H9 (cell line): ENCODE results near the gene ARFIP1. TPM values are rescaled to one million over a fixed set of nuclear protein-coding genes. Genes with fewer than 3 reads are reported as not detected.

Source experiments
- DNase-seq: peaks from one replicate; pipeline ENCODE4 v3.0.0-alpha.2; 2017
- H2AFZ ChIP-seq: one replicate; pipeline ENCODE4 v1.6.1; 2013; ENCODE audit warnings: mild to moderate bottlenecking, low read length, control low read depth, moderate library complexity
- H2AK5ac ChIP-seq: 2 replicates; pipeline ENCODE4 v1.6.1; 2013; ENCODE audit warnings: low read length, control low read depth, mixed read lengths; ENCODE audit not compliant: insufficient read length
- H2BK120ac ChIP-seq: one replicate; pipeline ENCODE4 v1.6.1; 2013; ENCODE audit warnings: low read depth, mild to moderate bottlenecking, low read length, control low read depth, inconsistent platforms; ENCODE audit not compliant: poor library complexity, severe bottlenecking
- H2BK12ac ChIP-seq: 2 replicates; pipeline ENCODE4 v1.6.1; 2013; ENCODE audit warnings: low read length, control low read depth, mixed read lengths, low read depth; ENCODE audit not compliant: insufficient read length
- H2BK15ac ChIP-seq: 2 replicates; pipeline ENCODE4 v1.6.1; 2013; ENCODE audit warnings: low read depth, low read length, control low read depth
- H2BK20ac ChIP-seq: one replicate; pipeline ENCODE4 v1.6.1; 2013; ENCODE audit warnings: low read depth, mild to moderate bottlenecking, low read length, control low read depth, inconsistent platforms; ENCODE audit not compliant: poor library complexity, severe bottlenecking
- H2BK5ac ChIP-seq: 2 replicates; pipeline ENCODE4 v1.6.1; 2013; ENCODE audit warnings: low read length, control low read depth, mixed read lengths; ENCODE audit not compliant: insufficient read length
- H3K14ac ChIP-seq: 2 replicates; pipeline ENCODE4 v1.6.1; 2013; ENCODE audit warnings: low read length, control low read depth; ENCODE audit not compliant: insufficient read depth
- H3K18ac ChIP-seq: 2 replicates; pipeline ENCODE4 v1.6.1; 2013; ENCODE audit warnings: low read depth, mild to moderate bottlenecking, mixed read lengths, low read length, control low read depth; ENCODE audit not compliant: insufficient read length
- H3K23ac ChIP-seq: 2 replicates; pipeline ENCODE4 v1.6.1; 2013; ENCODE audit warnings: low read length, control low read depth, mixed read lengths, low read depth; ENCODE audit not compliant: insufficient read length
- H3K23me2 ChIP-seq: 2 replicates; pipeline ENCODE4 v1.6.1; 2013; ENCODE audit warnings: low read depth, mild to moderate bottlenecking, mixed read lengths, low read length, control low read depth; ENCODE audit not compliant: insufficient read length, poor library complexity, severe bottlenecking
- H3K27ac ChIP-seq: 2 replicates; pipeline ENCODE4 v1.5.1; 2013; ENCODE audit warnings: low read length, control low read depth, mixed read lengths, low read depth; ENCODE audit not compliant: insufficient read length
- H3K27me3 ChIP-seq: 2 replicates; pipeline ENCODE4 v1.6.1; 2013; ENCODE audit warnings: low read length, control low read depth, inconsistent platforms; ENCODE audit not compliant: insufficient read depth
- H3K4ac ChIP-seq: 2 replicates; pipeline ENCODE4 v1.6.1; 2013; ENCODE audit warnings: low read depth, mild to moderate bottlenecking, control low read depth, inconsistent platforms, low read length, moderate library complexity
- H3K4me1 ChIP-seq: 2 replicates; pipeline ENCODE4 v1.6.1; 2013; ENCODE audit warnings: low read length, control low read depth, inconsistent platforms; ENCODE audit not compliant: insufficient read depth
- H3K4me2 ChIP-seq: 2 replicates; pipeline ENCODE4 v1.6.1; 2013; ENCODE audit warnings: low read length, control low read depth, mixed read lengths; ENCODE audit not compliant: insufficient read length, insufficient read depth
- H3K56ac ChIP-seq: 2 replicates; pipeline ENCODE4 v1.6.1; 2013; ENCODE audit warnings: low read depth, mild to moderate bottlenecking, mixed read lengths, low read length, control low read depth; ENCODE audit not compliant: insufficient read length
- H3K79me1 ChIP-seq: 2 replicates; pipeline ENCODE4 v1.6.1; 2013; ENCODE audit warnings: low read depth, mild to moderate bottlenecking, moderate library complexity, low read length, control low read depth, inconsistent platforms; ENCODE audit not compliant: insufficient read depth, poor library complexity, severe bottlenecking
- H3K79me2 ChIP-seq: 2 replicates; pipeline ENCODE4 v1.6.1; 2013; ENCODE audit warnings: low read length, control low read depth, inconsistent platforms; ENCODE audit not compliant: insufficient read depth
- H3K9ac ChIP-seq: 2 replicates; pipeline ENCODE4 v1.6.1; 2013; ENCODE audit warnings: low read length, control low read depth, mixed read lengths; ENCODE audit not compliant: insufficient read length; ENCODE audit errors: extremely low read depth
- H3K9me3 ChIP-seq: one replicate; pipeline ENCODE4 v1.6.1; 2013; ENCODE audit warnings: low read depth, low read length, inconsistent platforms; ENCODE audit not compliant: control insufficient read depth
- H3T11ph ChIP-seq: one replicate; pipeline ENCODE4 v1.6.1; 2013; ENCODE audit warnings: mild to moderate bottlenecking, low read length, control low read depth, inconsistent platforms
- H4K20me1 ChIP-seq: one replicate; pipeline ENCODE4 v1.6.1; 2013; ENCODE audit not compliant: control insufficient read depth, insufficient read length, insufficient read depth
- H4K5ac ChIP-seq: 2 replicates; pipeline ENCODE4 v1.6.1; 2013; ENCODE audit warnings: low read depth, mild to moderate bottlenecking, mixed read lengths, low read length, control low read depth; ENCODE audit not compliant: insufficient read length
- H4K8ac ChIP-seq: replicated peaks from 2 replicates; pipeline ENCODE4 v1.6.1; 2013; ENCODE audit warnings: low read length, control low read depth, mixed read lengths, low read depth; ENCODE audit not compliant: insufficient read length
- H4K91ac ChIP-seq: 2 replicates; pipeline ENCODE4 v1.6.1; 2013; ENCODE audit warnings: low read depth, mild to moderate bottlenecking, moderate library complexity, mixed read lengths, low read length, control low read depth; ENCODE audit not compliant: insufficient read length
- H3K27ac Mint-ChIP-seq, 3 experiments: 2 replicates in 2 of 3; 3 replicates in 1 of 3; pipeline ENCODE4 v1.8.0; 2020 to 2021; ENCODE audit warnings: mixed read lengths in 3 of 3, mild to moderate bottlenecking in 1 of 3, moderate library complexity in 1 of 3
- H3K27me3 Mint-ChIP-seq: 2 replicates; pipeline ENCODE4 v1.8.0; 2021; ENCODE audit warnings: low read depth, mild to moderate bottlenecking, moderate library complexity, mixed read lengths
- H3K36me3 Mint-ChIP-seq, 3 experiments: 2 replicates in 2 of 3; 3 replicates in 1 of 3; pipeline ENCODE4 v1.8.0; 2020 to 2021; ENCODE audit warnings: low read depth in 3 of 3, mixed read lengths in 3 of 3; ENCODE audit not compliant: insufficient read depth in 1 of 3
- H3K4me1 Mint-ChIP-seq, 2 experiments: 2 replicates each; pipeline ENCODE4 v1.8.0; 2020; ENCODE audit warnings: mixed read lengths in 2 of 2
- H3K4me3 Mint-ChIP-seq, 2 experiments: 2 replicates in 1 of 2; 3 replicates in 1 of 2; pipeline ENCODE4 v1.8.0; 2020 to 2021; ENCODE audit warnings: mild to moderate bottlenecking in 2 of 2, mixed read lengths in 2 of 2, moderate library complexity in 1 of 2
- H3K9me3 Mint-ChIP-seq, 2 experiments: 2 replicates in 1 of 2; 3 replicates in 1 of 2; pipeline ENCODE4 v1.8.0; 2020; ENCODE audit warnings: mild to moderate bottlenecking in 2 of 2, mixed read lengths in 2 of 2, moderate library complexity in 1 of 2
- WGBS: extraction: QIAGEN DNeasy Blood & Tissue Kit; methylation state at CpG from one replicate; pipeline ENCODE4 v1.1.7; 2013; ENCODE audit warnings: missing lambda C conversion rate, low lambda C conversion rate, mixed read lengths; ENCODE audit not compliant: insufficient read length; ENCODE audit errors: extremely low coverage; 5-methylcytosine and 5-hydroxymethylcytosine counted together
- total RNA-seq: library from RNA; stranded (reverse); gene quantifications from 2 replicates; pipeline ENCODE4 v1.2.1, GENCODE V29; 2021
- TF ChIP-seq, protein P1 (sequence below): fragments of 200-600 bp; sonication (generic); conservative IDR thresholded peaks from 3 replicates; pipeline ENCODE4 v1.8.0; 2021; ENCODE audit warnings: antibody characterized with exemption, mild to moderate bottlenecking

ARFIP1 gene
- total RNA-seq, 1 experiment from 2014 or later: 30.8 TPM

DNA sequence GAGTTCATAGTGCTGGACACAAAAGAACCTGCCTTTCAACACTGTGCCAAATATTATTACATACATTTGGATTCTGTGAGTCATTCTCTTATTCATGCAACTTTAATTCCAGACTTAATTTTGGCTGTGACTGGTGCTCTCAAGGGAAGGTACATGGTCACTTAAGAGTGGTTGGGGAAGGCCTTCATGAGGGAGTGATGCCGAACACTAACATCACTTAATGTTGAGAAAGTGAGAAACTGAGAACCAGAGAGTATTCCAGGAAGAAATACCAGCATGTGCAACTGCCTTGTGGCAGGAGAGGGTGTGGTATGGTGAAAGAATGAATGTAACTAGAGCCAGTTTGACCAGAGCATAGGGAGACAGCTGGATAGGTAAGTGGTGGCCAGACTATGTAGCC, 114.9 kb downstream of the ARFIP1 start:
- H3K4me1 ChIP-seq: peaks cover 2% of the 10 kb centered on the region; the same call in 1 of the 2 replicates
- no peak overlapping the region for H3K56ac ChIP-seq
- no peak overlapping the region for H3K4ac ChIP-seq
- H3K18ac ChIP-seq: no peak overlapping the region
- Mint-ChIP-seq H3K4me1 (peaks cover 13 to 18% of the 10 kb centered on the region in 2 experiments), H3K36me3 (peaks cover 7 to 30% (median 25%) of the 10 kb centered on the region in 3 experiments; a peak in 6 of 7 replicates), H3K27ac (no peak overlapping the region; a peak in 1 of 7 replicates), H3K4me3 (no peak overlapping the region), H3K9me3 (no peaks in the 10 kb centered on the region), H3K27me3 (no peaks in the 10 kb centered on the region)
- no peak overlapping the region for H4K91ac ChIP-seq
- H4K5ac ChIP-seq: no peak overlapping the region
- no peak overlapping the region for H2BK5ac ChIP-seq
- no peaks in the 10 kb centered on the region for H3K9me3 ChIP-seq
- no peak overlapping the region for H2BK20ac ChIP-seq
- H2AK5ac ChIP-seq: no peak overlapping the region
- no peak overlapping the region for H2BK120ac ChIP-seq
- H3T11ph ChIP-seq: no peak overlapping the region
- H3K27me3 ChIP-seq: no peaks in the 10 kb centered on the region
- DNase-seq: no peak
- H2BK15ac ChIP-seq: no peak overlapping the region
- no CpG with 5 or more reads among the region's 1 CpG for WGBS
- no peaks in the 10 kb centered on the region for H3K23me2 ChIP-seq
- H4K20me1 ChIP-seq: no peaks in the 10 kb centered on the region
- H3K4me2 ChIP-seq: no peak overlapping the region
- H3K27ac ChIP-seq: no peak overlapping the region
- no peak overlapping the region for H4K8ac ChIP-seq
- H3K23ac ChIP-seq: no peak overlapping the region
- no peak overlapping the region for H3K9ac ChIP-seq
- no peak overlapping the region for H2AFZ ChIP-seq
- no peaks in the 10 kb centered on the region for H3K79me1 ChIP-seq
- H3K79me2 ChIP-seq: no peaks in the 10 kb centered on the region
- TF ChIP-seq, protein P1, sequence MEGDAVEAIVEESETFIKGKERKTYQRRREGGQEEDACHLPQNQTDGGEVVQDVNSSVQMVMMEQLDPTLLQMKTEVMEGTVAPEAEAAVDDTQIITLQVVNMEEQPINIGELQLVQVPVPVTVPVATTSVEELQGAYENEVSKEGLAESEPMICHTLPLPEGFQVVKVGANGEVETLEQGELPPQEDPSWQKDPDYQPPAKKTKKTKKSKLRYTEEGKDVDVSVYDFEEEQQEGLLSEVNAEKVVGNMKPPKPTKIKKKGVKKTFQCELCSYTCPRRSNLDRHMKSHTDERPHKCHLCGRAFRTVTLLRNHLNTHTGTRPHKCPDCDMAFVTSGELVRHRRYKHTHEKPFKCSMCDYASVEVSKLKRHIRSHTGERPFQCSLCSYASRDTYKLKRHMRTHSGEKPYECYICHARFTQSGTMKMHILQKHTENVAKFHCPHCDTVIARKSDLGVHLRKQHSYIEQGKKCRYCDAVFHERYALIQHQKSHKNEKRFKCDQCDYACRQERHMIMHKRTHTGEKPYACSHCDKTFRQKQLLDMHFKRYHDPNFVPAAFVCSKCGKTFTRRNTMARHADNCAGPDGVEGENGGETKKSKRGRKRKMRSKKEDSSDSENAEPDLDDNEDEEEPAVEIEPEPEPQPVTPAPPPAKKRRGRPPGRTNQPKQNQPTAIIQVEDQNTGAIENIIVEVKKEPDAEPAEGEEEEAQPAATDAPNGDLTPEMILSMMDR: no peak
- H3K14ac ChIP-seq: no peak overlapping the region
- H2BK12ac ChIP-seq: no peak overlapping the region
